Measurements from ENCODE around the gene UACA. TPM values are rescaled to one million over a fixed set of nuclear protein-coding genes. Genes with fewer than 3 reads are reported as not detected.

Gene UACA
- total and polyA plus RNA-seq, 2 experiments from 2014 or later = 127 to 155 TPM

DNA sequence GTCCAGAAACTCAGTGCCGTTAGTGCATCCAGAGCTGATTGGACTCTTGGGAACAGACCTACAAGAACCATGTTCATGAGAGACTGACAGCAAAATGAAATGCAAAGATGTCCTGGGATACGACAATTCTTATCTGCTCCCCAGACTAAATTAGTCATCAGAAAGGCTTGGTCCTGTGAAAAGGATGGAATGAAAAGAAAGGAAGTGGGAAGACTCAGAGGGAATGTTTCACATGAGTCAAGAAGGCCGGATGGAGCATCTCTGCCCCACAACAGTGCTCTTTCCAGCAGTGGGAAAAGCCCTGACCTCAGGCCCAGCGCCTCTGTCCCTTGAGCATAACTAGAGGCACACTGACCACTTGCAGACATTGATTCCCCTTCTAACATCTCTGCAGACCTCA lies 39.3 kb upstream of the UACA start:
- Histone ChIP-seq H3K4me1 (ENCODE audit: low read depth) (peaks cover 10% of the 10 kb centered on the region), H3K9me3 (ENCODE audit: low read depth) (no peaks in the 10 kb centered on the region), H3K27ac (no peak overlapping the region), H3K36me3 (no peaks in the 10 kb centered on the region), H3K4me3 (no peak overlapping the region), H3K27me3 (no peaks in the 10 kb centered on the region)
- no peak for TF ChIP-seq CTCF (IDR thresholded peaks at IDR 0.05; ENCODE audit: low read depth, low read length)
- peak in 1 of 2 donors; percentile 57 for DNase-seq (ENCODE audit: low read depth in 1 of 2, low spot score in 1 of 2)

DNA sequence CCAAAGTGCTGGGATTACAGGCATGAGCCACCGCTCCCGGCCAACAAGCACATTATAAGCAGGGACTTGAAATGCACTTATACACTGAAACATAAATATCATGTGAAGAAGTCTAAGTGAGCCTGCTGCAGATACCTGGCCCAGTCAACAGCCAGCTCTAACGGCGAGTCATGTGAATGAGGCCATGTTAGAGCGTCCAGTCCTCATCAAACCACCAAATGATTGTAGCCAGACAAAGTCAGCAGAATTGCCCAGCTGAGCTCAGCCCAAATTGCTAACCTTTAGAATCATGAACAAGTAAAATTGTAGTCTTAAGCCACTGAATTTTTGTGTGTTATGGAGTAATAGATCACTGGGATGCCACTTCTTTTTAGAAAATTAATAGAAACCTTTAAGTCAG lies 37.8 kb upstream of the UACA start:
- no peak overlapping the region for H3K4me3 ChIP-seq
- no peak for TF ChIP-seq CTCF (IDR thresholded peaks at IDR 0.05; ENCODE audit: low read depth, low read length)
- no peaks in the 10 kb centered on the region for H3K9me3 ChIP-seq (ENCODE audit: low read depth)
- H3K27me3 ChIP-seq = no peaks in the 10 kb centered on the region
- H3K4me1 ChIP-seq (ENCODE audit: low read depth) = peaks cover 10% of the 10 kb centered on the region
- H3K27ac ChIP-seq = no peak overlapping the region
- peak in 1 of 2 donors; percentile 22 for DNase-seq (ENCODE audit: low read depth in 1 of 2, low spot score in 1 of 2)
- H3K36me3 ChIP-seq = no peaks in the 10 kb centered on the region

GRCh38 chr15:70799667-70800450 lies 36.5 kb upstream of the UACA start:
- TF ChIP-seq CTCF (IDR thresholded peaks at IDR 0.05; ENCODE audit: low read depth, low read length) = no peak
- Histone ChIP-seq H3K36me3 (no peaks in the 10 kb centered on the region), H3K4me3 (no peak overlapping the region), H3K4me1 (ENCODE audit: low read depth) (peaks cover 10% of the 10 kb centered on the region), H3K27me3 (no peaks in the 10 kb centered on the region), H3K27ac (peak overlapping the region; percentile 55), H3K9me3 (ENCODE audit: low read depth) (no peaks in the 10 kb centered on the region)
- DNase-seq (ENCODE audit: low read depth in 1 of 2, low spot score in 1 of 2) = peak; percentile 50 to 99

- DNase-seq (ENCODE audit: low read depth in 1 of 2, low spot score in 1 of 2) = no peak
- H3K4me1 ChIP-seq (ENCODE audit: low read depth) = peaks cover 10% of the 10 kb centered on the region
- TF ChIP-seq CTCF (IDR thresholded peaks at IDR 0.05; ENCODE audit: low read depth, low read length) = no peak
Measured at GRCh38 chr15:70797464-70797863, 34.1 kb upstream of the UACA start.

DNA sequence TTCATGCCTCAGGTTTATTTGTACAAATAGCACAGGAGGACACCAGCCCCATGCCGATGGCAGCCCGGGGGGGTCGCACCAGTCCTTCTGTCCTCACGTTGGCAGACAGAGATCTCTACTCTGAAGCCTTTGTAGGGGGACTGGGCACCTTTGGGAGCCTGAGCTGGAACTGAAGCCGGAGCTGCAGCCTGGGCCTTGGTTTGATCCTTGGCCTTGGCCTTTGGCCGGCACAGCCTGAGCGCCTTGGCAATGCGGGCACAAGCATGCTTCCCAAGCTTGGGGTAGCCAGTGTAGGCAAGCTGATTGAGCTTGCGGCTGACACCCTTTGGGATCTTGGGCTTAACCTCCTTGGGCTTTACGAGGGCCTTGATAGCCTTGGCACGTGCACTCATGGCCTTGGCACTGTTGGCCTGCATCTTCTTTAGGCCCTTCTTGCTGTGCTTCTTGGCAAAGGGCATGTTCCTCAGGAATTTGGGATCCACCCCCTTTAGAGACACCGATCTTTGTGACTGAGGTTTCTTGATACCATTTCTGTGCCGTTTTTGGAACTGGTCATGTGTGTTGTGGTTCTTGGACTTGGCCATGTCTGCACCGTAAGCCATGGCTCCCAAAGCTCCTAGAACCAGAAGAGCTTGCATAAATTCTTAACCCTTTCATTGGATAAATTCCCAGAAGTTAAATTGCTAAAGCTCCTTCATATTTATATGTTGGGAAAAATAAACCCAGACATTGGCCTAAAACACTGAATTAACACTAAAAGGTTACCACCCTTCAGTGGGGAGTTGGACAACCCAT lies 33.4 kb upstream of the UACA start:
- no peak for TF ChIP-seq CTCF (IDR thresholded peaks at IDR 0.05; ENCODE audit: low read depth, low read length)
- Histone ChIP-seq H3K27me3 (no peaks in the 10 kb centered on the region), H3K36me3 (no peaks in the 10 kb centered on the region), H3K4me3 (no peak overlapping the region), H3K9me3 (ENCODE audit: low read depth) (no peaks in the 10 kb centered on the region), H3K27ac (no peak overlapping the region), H3K4me1 (ENCODE audit: low read depth) (peaks cover 10% of the 10 kb centered on the region)
- DNase-seq (ENCODE audit: low read depth in 1 of 2, low spot score in 1 of 2) = no peak

More at GRCh38 chr15:70797464-70797863, 34.1 kb upstream of the UACA start:
- H3K27me3 ChIP-seq = no peaks in the 10 kb centered on the region
- H3K9me3 ChIP-seq (ENCODE audit: low read depth) = no peaks in the 10 kb centered on the region
- no peak overlapping the region for H3K4me3 ChIP-seq
- no peaks in the 10 kb centered on the region for H3K36me3 ChIP-seq
- H3K27ac ChIP-seq = no peak overlapping the region
